Lower lobe of right lung (tissue), 2 donors: ENCODE data around the gene AKAIN1. TPM values are rescaled to one million over a fixed set of nuclear protein-coding genes. Genes with fewer than 3 reads are reported as not detected.

ENCODE experiments used
- ATAC-seq, 2 donors: fragments of 200-7000 bp; cut with Tn5 transposase; one replicate each; pipeline ENCODE4 v1.9.1; 2020 to 2022; ENCODE audit warnings: mild to moderate bottlenecking in 2 of 2, moderate library complexity in 2 of 2
- DNase-seq: peaks from one replicate; pipeline ENCODE4 v3.0.0-alpha.2; 2020
- H3K27ac ChIP-seq: fragments of 200-600 bp; one replicate; pipeline ENCODE4 v1.8.0; 2022
- H3K27me3 ChIP-seq: fragments of 200-600 bp; one replicate; pipeline ENCODE4 v1.8.0; 2022; ENCODE audit warnings: low read depth
- H3K36me3 ChIP-seq: fragments of 200-600 bp; one replicate; pipeline ENCODE4 v1.8.0; 2022; ENCODE audit warnings: mild to moderate bottlenecking
- H3K4me1 ChIP-seq: fragments of 200-600 bp; one replicate; pipeline ENCODE4 v1.8.0; 2022
- H3K4me3 ChIP-seq: fragments of 200-600 bp; one replicate; pipeline ENCODE4 v1.8.0; 2022; ENCODE audit warnings: mild to moderate bottlenecking
- H3K9me3 ChIP-seq: fragments of 200-600 bp; one replicate; pipeline ENCODE4 v1.8.0; 2022
- CTCF ChIP-seq: fragments of 200-600 bp; IDR thresholded peaks from one replicate; pipeline ENCODE4 v1.8.0; 2022; ENCODE audit warnings: antibody characterized with exemption, mild to moderate bottlenecking
- intact Hi-C: fragments of 100-400 bp; cut with DNase I; formaldehyde crosslinking; loops from one replicate; pipeline ENCODE4 v1.11.0; 2022
- total RNA-seq: library from RNA; stranded (reverse); fragmentation: NEBNext Ultra II Directional; extraction: Animal tissue kit (Norgen Biotek cat#: 25700); gene quantifications from one replicate; pipeline ENCODE4 v1.2.1, GENCODE V29; 2021
- donor health status: DM: no; HTN: yes; CAD: no; lungs with severe emphysema.

The AKAIN1 gene
- total RNA-seq, 1 donor from 2014 or later = not detected

GRCh38 chr18:5144629-5145028 is 52.4 kb downstream of the AKAIN1 start:
- no peak overlapping the region for H3K27ac ChIP-seq
- H3K27me3 ChIP-seq = no peaks in the 10 kb centered on the region
- ATAC-seq (no peak), DNase-seq (no peak)
- intact Hi-C loops = no loop called here
- H3K4me1 ChIP-seq = no peaks in the 10 kb centered on the region
- H3K4me3 ChIP-seq = no peak overlapping the region
- no peaks in the 10 kb centered on the region for H3K36me3 ChIP-seq
- no peak for TF ChIP-seq CTCF
- no peaks in the 10 kb centered on the region for H3K9me3 ChIP-seq

DNA sequence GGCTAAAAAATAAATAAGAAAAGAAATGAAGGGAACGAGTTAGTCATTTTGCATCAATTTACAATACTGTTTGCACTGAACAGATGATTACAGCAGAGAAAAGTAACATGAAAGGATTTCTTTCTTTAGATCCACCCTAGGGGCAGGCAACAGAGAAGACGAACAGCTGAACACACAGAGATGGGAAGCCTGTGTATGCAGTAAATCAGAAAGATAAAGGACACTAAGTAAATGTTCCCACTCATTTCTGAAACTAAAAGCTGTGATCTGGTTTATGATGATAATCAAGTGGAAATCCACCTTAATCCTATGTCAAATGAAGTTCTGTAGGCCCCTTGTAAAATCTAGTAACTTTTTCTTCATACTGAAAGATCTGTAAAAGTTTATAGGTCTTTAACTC is 54.2 kb downstream of the AKAIN1 start:
- Histone ChIP-seq H3K36me3 (no peaks in the 10 kb centered on the region), H3K27me3 (no peaks in the 10 kb centered on the region), H3K27ac (no peak overlapping the region), H3K4me3 (no peak overlapping the region), H3K4me1 (no peaks in the 10 kb centered on the region), H3K9me3 (no peaks in the 10 kb centered on the region)
- intact Hi-C loops = no loop called here
- ATAC-seq = no peak
- no peak for TF ChIP-seq CTCF
- DNase-seq = no peak

DNA sequence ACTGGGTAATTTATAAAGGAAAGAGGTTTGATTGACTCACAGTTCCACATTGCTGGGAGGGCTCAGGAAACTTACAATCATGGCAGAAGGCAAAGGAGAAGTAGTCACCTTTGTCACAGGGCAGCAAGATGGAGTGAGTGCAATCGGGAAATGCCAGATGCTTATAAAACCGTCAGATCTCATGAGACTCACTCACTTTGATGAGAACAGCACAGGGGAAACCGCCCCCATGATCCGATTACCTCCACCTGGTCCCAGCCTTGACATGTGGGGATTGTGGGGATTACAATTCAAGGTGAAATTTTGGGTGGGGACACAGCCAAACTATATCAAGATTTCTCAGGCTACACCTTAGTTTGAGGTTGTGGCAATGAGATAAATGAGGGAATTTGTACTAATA is 54.9 kb downstream of the AKAIN1 start:
- H3K4me3 ChIP-seq = no peak overlapping the region
- DNase-seq = no peak
- intact Hi-C loops = no loop called here
- no peak for ATAC-seq
- no peaks in the 10 kb centered on the region for H3K4me1 ChIP-seq
- TF ChIP-seq CTCF = no peak
- H3K27me3 ChIP-seq = no peaks in the 10 kb centered on the region
- H3K9me3 ChIP-seq = no peaks in the 10 kb centered on the region
- H3K27ac ChIP-seq = no peak overlapping the region
- H3K36me3 ChIP-seq = no peaks in the 10 kb centered on the region

DNA sequence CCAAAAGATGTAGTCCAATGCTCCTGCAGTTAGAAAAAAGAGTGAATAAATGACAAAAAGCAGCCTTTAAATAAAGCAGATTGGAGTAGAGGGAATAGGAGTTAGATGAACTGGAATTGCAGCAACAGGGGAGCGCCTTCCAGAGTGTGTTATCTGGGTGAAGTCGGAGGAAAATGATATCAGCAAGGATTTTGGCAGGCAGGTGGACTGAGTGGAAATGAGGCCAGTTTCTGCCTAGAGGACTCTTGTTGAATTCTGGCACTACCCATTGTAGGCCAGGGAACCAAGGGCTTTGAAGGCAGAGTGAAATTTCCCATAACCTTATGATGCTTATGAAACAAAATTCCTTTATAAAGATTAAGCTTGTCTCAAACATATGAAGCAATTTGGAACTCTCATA is 59.8 kb downstream of the AKAIN1 start:
- Histone ChIP-seq H3K4me1 (no peaks in the 10 kb centered on the region), H3K27me3 (no peaks in the 10 kb centered on the region), H3K4me3 (no peak overlapping the region), H3K36me3 (no peaks in the 10 kb centered on the region), H3K9me3 (no peaks in the 10 kb centered on the region), H3K27ac (no peak overlapping the region)
- no peak for ATAC-seq
- no peak for TF ChIP-seq CTCF
- DNase-seq = no peak
- intact Hi-C loops = no loop called here

DNA sequence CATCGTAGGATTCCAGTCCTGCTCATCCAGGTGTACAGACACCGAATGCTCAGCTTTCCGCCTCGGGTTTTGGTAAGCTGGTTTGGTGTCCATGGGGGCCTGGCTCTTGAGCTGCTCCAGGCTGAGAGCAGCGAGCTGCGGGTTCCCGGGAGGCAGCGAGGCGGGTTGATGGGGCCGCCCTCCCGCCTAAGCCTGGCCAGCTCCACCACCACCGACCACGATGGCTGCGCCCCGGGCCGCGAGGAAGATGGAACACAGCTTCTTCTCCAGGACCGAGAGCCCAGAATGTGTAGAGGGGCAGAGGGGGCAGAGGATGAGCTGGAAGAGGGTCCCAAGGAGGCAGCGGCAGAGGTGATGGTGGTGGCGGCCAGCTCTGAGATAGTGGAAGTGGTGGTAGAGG is 64.1 kb downstream of the AKAIN1 start:
- no peak for ATAC-seq
- H3K4me1 ChIP-seq = no peaks in the 10 kb centered on the region
- no peak for DNase-seq

More for the DNA sequence above, 64.1 kb downstream of the AKAIN1 start:
- intact Hi-C loops = no loop called here
- no peak for TF ChIP-seq CTCF
- no peaks in the 10 kb centered on the region for H3K36me3 ChIP-seq
- H3K4me3 ChIP-seq = no peak overlapping the region
- no peaks in the 10 kb centered on the region for H3K27me3 ChIP-seq
- no peaks in the 10 kb centered on the region for H3K9me3 ChIP-seq
- H3K27ac ChIP-seq = no peak overlapping the region
